GM12891 (cell line): ENCODE results near the gene KLHL40.

Source experiments
- PAX5 ChIP-seq: IDR thresholded peaks from 2 replicates; pipeline ENCODE4 v1.6.1; 2011; ENCODE audit warnings: low read length, moderate library complexity, mild to moderate bottlenecking; ENCODE audit not compliant: insufficient read depth, severe bottlenecking
- POLR2A ChIP-seq: IDR thresholded peaks from 2 replicates; pipeline ENCODE4 v1.6.1; 2011; ENCODE audit warnings: low read depth, low read length, control low read depth
- POLR2AphosphoS5 ChIP-seq: IDR thresholded peaks from 2 replicates; pipeline ENCODE4 v1.6.1; 2011; ENCODE audit warnings: low read depth, low read length, control low read depth
- TAF1 ChIP-seq: IDR thresholded peaks from 2 replicates; pipeline ENCODE4 v1.6.1; 2011; ENCODE audit warnings: low read depth, low read length, control low read depth

- TF ChIP-seq POLR2A (no peak), POLR2AphosphoS5 (no peak), PAX5 (no peak), TAF1 (no peak)
Observed at GRCh38 chr3:42723219-42723618, 37.9 kb downstream of the KLHL40 start.
